ENCODE data around the gene ARID5A. TPM values are rescaled to one million over a fixed set of nuclear protein-coding genes. Genes with fewer than 3 reads are reported as not detected.

The ARID5A gene
- total RNA-seq, 2 experiments from 2014 or later = 326 to 342 TPM

DNA sequence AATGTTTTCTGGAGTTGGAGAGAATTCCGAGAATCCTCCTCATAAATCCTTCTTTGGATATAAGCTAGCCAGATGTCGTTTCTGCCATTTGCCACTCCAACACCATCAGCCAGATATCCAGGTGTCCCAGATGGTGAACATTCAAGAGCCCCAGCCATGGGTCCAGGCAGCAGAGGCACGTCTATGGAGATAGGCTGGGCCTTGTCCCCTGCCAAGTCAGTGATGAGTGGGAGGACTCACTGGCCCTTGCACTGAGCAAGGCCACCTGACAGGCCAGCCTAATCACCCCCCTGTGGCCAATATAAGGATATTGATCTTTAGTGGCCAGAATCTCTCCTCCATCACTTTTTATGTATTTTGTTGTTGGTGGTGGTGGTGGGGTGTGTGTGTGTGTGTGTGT lies 28.0 kb downstream of the ARID5A start:
- Histone ChIP-seq H3K27me3 (ENCODE audit: control insufficient read depth in 1 of 2, insufficient read depth in 2 of 2, low read length in 2 of 2) (no peaks in the 10 kb centered on the region), H3K4me3 (ENCODE audit: low read length) (no peak overlapping the region), H3K36me3 (ENCODE audit: insufficient read depth, low read length) (no peaks in the 10 kb centered on the region), H3K27ac (ENCODE audit: low read depth in 1 of 2, low read length in 2 of 2) (no peak overlapping the region), H3K9me3 (ENCODE audit: control insufficient read depth in 1 of 2, insufficient read depth in 1 of 2, low read length in 2 of 2) (no peaks in the 10 kb centered on the region), H3K4me1 (ENCODE audit: insufficient read depth, low read length) (no peaks in the 10 kb centered on the region)
- DNase-seq (no peak), ATAC-seq (ENCODE audit: poor library complexity) (no peak)
- no peaks in the 10 kb centered on the region for H3K27me3 Mint-ChIP-seq
- no peaks in the 10 kb centered on the region for H3K4me1 Mint-ChIP-seq (ENCODE audit: low read depth)
- intact Hi-C loops (cut with DNase I, micrococcal nuclease) = no loop called here
- H3K9me3 Mint-ChIP-seq = no peaks in the 10 kb centered on the region
- TF ChIP-seq, protein P1, sequence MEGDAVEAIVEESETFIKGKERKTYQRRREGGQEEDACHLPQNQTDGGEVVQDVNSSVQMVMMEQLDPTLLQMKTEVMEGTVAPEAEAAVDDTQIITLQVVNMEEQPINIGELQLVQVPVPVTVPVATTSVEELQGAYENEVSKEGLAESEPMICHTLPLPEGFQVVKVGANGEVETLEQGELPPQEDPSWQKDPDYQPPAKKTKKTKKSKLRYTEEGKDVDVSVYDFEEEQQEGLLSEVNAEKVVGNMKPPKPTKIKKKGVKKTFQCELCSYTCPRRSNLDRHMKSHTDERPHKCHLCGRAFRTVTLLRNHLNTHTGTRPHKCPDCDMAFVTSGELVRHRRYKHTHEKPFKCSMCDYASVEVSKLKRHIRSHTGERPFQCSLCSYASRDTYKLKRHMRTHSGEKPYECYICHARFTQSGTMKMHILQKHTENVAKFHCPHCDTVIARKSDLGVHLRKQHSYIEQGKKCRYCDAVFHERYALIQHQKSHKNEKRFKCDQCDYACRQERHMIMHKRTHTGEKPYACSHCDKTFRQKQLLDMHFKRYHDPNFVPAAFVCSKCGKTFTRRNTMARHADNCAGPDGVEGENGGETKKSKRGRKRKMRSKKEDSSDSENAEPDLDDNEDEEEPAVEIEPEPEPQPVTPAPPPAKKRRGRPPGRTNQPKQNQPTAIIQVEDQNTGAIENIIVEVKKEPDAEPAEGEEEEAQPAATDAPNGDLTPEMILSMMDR (IDR thresholded peaks at IDR 0.05) = no peak
- ChIA-PET CTCF (no interaction called here), POLR2A (no interaction called here)
- no peak overlapping the region for H3K27ac Mint-ChIP-seq
- no peak overlapping the region for H3K4me3 Mint-ChIP-seq
- no peaks in the 10 kb centered on the region for H3K36me3 Mint-ChIP-seq (ENCODE audit: low read depth)

GRCh38 chr2:96565111-96565510 lies 28.6 kb downstream of the ARID5A start:
- no peaks in the 10 kb centered on the region for H3K36me3 Mint-ChIP-seq (ENCODE audit: low read depth)
- TF ChIP-seq, protein P1 (IDR thresholded peaks at IDR 0.05) = no peak
- DNase-seq = no peak
- no peaks in the 10 kb centered on the region for H3K9me3 ChIP-seq (ENCODE audit: control insufficient read depth in 1 of 2, insufficient read depth in 1 of 2, low read length in 2 of 2)
- no peak overlapping the region for H3K4me3 ChIP-seq (ENCODE audit: low read length)
- H3K9me3 Mint-ChIP-seq = no peaks in the 10 kb centered on the region
- no peaks in the 10 kb centered on the region for H3K27me3 ChIP-seq (ENCODE audit: control insufficient read depth in 1 of 2, insufficient read depth in 2 of 2, low read length in 2 of 2)
- no peaks in the 10 kb centered on the region for H3K27me3 Mint-ChIP-seq
- no peak overlapping the region for H3K4me3 Mint-ChIP-seq
- no peak for ATAC-seq (ENCODE audit: poor library complexity)
- no peak overlapping the region for H3K27ac Mint-ChIP-seq
- H3K4me1 Mint-ChIP-seq (ENCODE audit: low read depth) = no peaks in the 10 kb centered on the region
- intact Hi-C loops (cut with DNase I, micrococcal nuclease) = no loop called here
- ChIA-PET POLR2A (interaction anchor here (0.6 kb wide), 1 partner anchor 403 kb away, joined by 3 read pairs; no protein-coding TSS in a partner anchor), CTCF (no interaction called here)
- H3K4me1 ChIP-seq (ENCODE audit: insufficient read depth, low read length) = no peaks in the 10 kb centered on the region
- no peaks in the 10 kb centered on the region for H3K36me3 ChIP-seq (ENCODE audit: insufficient read depth, low read length)
- H3K27ac ChIP-seq (ENCODE audit: low read depth in 1 of 2, low read length in 2 of 2) = no peak overlapping the region

- H3K4me1 ChIP-seq (ENCODE audit: insufficient read depth, low read length) = no peaks in the 10 kb centered on the region
- no peaks in the 10 kb centered on the region for H3K27me3 ChIP-seq (ENCODE audit: control insufficient read depth in 1 of 2, insufficient read depth in 2 of 2, low read length in 2 of 2)
- H3K9me3 ChIP-seq (ENCODE audit: control insufficient read depth in 1 of 2, insufficient read depth in 1 of 2, low read length in 2 of 2) = no peaks in the 10 kb centered on the region
- TF ChIP-seq, protein P1 (IDR thresholded peaks at IDR 0.05) = no peak
- intact Hi-C loops (cut with DNase I, micrococcal nuclease) = no loop called here
- CTCF ChIA-PET = no interaction called here
- H3K36me3 Mint-ChIP-seq (ENCODE audit: low read depth) = no peaks in the 10 kb centered on the region
- POLR2A ChIA-PET = no interaction called here
- no peak overlapping the region for H3K27ac ChIP-seq (ENCODE audit: low read depth in 1 of 2, low read length in 2 of 2)
- DNase-seq (no peak), ATAC-seq (ENCODE audit: poor library complexity) (no peak)
- H3K9me3 Mint-ChIP-seq = no peaks in the 10 kb centered on the region
- H3K36me3 ChIP-seq (ENCODE audit: insufficient read depth, low read length) = no peaks in the 10 kb centered on the region
- no peaks in the 10 kb centered on the region for H3K27me3 Mint-ChIP-seq
- H3K4me3 Mint-ChIP-seq = no peak overlapping the region
- no peaks in the 10 kb centered on the region for H3K4me1 Mint-ChIP-seq (ENCODE audit: low read depth)
- H3K27ac Mint-ChIP-seq = no peak overlapping the region
- no peak overlapping the region for H3K4me3 ChIP-seq (ENCODE audit: low read length)
These were observed 31.5 kb downstream of the ARID5A start for GRCh38 chr2:96568094-96568493.

Data from CD4-positive, alpha-beta T cell (primary cell).